ENCODE results near the gene GRIFIN. TPM values are rescaled to one million over a fixed set of nuclear protein-coding genes. Genes with fewer than 3 reads are reported as not detected.

The GRIFIN gene
- total and polyA plus RNA-seq, 12 donors = not detected

DNA sequence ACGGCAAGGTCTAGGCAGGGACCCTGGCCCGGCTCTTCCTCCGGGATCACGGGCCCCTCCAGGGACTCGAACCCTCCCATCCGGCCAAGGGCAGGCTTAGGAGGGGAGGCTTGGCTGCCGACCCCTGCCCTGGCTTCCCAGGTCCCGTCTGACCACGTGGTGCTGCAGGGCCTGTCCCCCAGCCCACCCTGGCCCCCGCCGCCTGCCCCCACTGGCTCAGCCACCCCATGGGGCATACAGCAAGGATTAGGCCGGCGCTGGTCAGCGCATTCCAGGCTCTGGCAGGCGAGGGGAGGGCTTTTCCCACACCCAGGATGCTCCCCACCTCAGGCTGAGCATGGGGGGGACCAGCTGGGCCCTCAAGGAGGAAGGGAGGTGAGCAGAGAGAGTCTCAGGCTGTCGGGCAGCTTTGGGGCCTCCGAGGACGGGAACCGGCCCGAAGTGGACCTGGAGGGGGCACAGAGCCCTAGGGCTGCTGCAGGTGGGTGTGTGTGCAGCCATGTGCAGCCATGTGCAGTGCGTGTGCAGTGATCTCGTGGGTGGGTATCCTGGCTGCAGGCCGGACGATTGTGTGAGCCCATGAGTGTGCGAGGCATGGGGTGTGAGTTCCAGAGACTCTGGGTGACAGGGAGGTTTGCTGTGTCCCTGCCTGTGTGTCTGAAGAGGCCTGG, 713 bp upstream of the GRIFIN start:
- 74 to 79% methylated on average over 25 of the region's 25 CpGs for WGBS, 2 donors
- intact Hi-C loops (cut with DNase I) = loop anchor here in 9 of 10 donors (5.0 to 10.0 kb wide), 9 partner anchors 40 to 892 kb away; partner anchors contain the start of genes BRAT1 (in 5 of the 9), IQCE (in 5 of the 9), AMZ1 (in 2 of the 9) and LFNG (in 1 of the 9)
- ATAC-seq (no peak), DNase-seq (no peak)
- peaks cover 14 to 39% (median 29%) of the 10 kb centered on the region in 9 donors for H3K4me1 ChIP-seq
- no peaks in the 10 kb centered on the region for H3K9me3 ChIP-seq
- H3K36me3 ChIP-seq = no peaks in the 10 kb centered on the region
- no peak overlapping the region for H3K27ac ChIP-seq
- H3K4me3 ChIP-seq = no peak overlapping the region
- TF ChIP-seq, protein P1, sequence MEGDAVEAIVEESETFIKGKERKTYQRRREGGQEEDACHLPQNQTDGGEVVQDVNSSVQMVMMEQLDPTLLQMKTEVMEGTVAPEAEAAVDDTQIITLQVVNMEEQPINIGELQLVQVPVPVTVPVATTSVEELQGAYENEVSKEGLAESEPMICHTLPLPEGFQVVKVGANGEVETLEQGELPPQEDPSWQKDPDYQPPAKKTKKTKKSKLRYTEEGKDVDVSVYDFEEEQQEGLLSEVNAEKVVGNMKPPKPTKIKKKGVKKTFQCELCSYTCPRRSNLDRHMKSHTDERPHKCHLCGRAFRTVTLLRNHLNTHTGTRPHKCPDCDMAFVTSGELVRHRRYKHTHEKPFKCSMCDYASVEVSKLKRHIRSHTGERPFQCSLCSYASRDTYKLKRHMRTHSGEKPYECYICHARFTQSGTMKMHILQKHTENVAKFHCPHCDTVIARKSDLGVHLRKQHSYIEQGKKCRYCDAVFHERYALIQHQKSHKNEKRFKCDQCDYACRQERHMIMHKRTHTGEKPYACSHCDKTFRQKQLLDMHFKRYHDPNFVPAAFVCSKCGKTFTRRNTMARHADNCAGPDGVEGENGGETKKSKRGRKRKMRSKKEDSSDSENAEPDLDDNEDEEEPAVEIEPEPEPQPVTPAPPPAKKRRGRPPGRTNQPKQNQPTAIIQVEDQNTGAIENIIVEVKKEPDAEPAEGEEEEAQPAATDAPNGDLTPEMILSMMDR (IDR thresholded peaks at IDR 0.05) = no peak
- H3K27me3 ChIP-seq = peaks cover 0 to 21% (median 8%) of the 10 kb centered on the region in 7 donors

DNA sequence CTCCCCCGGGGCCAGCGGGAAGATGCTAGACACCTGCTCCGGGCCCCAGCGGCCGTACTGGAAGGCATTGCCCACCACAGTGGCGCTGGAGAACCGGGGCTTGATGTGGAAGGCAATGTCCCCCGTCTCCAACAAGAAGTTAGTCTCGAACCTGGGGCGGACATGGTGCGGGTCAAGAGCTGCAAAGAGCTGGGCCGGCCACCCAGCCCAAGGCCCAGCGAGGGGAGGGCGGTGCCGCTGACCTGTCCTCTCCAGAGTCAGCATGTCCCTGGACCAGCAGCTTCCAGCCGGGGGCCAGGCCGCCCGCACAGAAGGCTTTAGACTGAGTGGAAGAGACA, 551 bp downstream of the GRIFIN start:
- ATAC-seq = no peak
- intact Hi-C loops (cut with DNase I) = loop anchor here in 9 of 10 donors (5.0 to 10.0 kb wide), 9 partner anchors 42 to 891 kb away; partner anchors contain the start of genes BRAT1 (in 5 of the 9), IQCE (in 5 of the 9), AMZ1 (in 2 of the 9) and LFNG (in 1 of the 9)

DNA sequence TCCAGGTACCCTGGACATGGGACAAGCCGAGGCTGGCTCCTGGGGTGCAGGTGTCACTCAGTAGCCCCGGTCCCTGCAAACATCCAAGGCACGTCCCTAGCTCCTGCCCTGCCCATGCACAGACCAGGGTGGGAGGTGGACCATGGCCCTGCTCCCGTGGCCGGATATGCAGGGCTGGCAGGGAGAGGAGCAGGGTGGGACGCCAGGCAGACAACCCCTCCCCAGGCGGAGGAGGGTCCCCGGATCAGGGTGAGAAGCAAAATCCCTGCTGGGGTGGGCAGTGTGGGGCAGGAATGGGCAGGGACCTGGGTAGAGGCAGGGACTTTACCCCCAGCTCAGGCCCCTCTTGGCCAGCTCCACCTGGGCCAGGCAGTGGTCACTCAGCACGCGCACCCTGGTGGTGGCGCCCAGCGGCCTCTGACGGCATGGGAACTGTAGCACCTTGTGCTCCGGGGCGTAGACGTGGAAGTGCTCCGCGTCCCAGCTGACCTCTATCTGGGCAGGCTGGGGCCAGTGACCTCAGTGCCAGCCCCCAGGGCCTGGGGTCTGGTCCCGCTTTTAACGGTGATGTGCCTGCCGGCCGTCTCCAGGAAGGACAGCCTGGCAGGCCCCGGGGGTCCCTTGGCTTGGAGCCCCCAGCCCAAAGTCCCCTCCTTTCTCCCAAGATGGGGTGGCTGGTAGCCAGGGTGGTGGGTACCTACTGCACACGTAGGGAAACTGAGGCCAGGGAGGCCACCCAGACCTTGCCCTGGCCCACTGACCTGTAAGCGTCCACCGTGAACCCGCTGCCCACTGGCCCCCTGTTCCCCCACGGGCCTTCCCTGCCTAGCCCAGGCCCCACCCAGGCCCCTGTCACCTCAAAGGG, 1.2 kb downstream of the GRIFIN start:
- intact Hi-C loops (cut with DNase I) = loop anchor here in 9 of 10 donors (5.0 to 10.0 kb wide), 9 partner anchors 42 to 890 kb away; partner anchors contain the start of genes BRAT1 (in 5 of the 9), IQCE (in 5 of the 9), AMZ1 (in 2 of the 9) and LFNG (in 1 of the 9)
- Histone ChIP-seq H3K36me3 (no peaks in the 10 kb centered on the region), H3K9me3 (no peaks in the 10 kb centered on the region), H3K4me1 (peaks cover 19 to 50% (median 33%) of the 10 kb centered on the region in 9 donors), H3K27me3 (peaks cover 0 to 24% (median 7%) of the 10 kb centered on the region in 7 donors), H3K27ac (no peak overlapping the region), H3K4me3 (no peak overlapping the region)
- WGBS, 2 donors = 89 to 90% methylated on average over 28 of the region's 28 CpGs
- no peak for ATAC-seq
- TF ChIP-seq, protein P1 (IDR thresholded peaks at IDR 0.05) = no peak
- DNase-seq = no peak

More for the DNA sequence above, 551 bp downstream of the GRIFIN start:
- no peak for DNase-seq
- Histone ChIP-seq H3K4me3 (no peak overlapping the region), H3K27me3 (peaks cover 0 to 19% (median 8%) of the 10 kb centered on the region in 7 donors), H3K36me3 (no peaks in the 10 kb centered on the region), H3K27ac (no peak overlapping the region), H3K4me1 (peaks cover 19 to 52% (median 36%) of the 10 kb centered on the region in 9 donors), H3K9me3 (no peaks in the 10 kb centered on the region)
- TF ChIP-seq, protein P1 (IDR thresholded peaks at IDR 0.05) = no peak
- WGBS, 2 donors = 95% methylated on average over 18 of the region's 18 CpGs

DNA sequence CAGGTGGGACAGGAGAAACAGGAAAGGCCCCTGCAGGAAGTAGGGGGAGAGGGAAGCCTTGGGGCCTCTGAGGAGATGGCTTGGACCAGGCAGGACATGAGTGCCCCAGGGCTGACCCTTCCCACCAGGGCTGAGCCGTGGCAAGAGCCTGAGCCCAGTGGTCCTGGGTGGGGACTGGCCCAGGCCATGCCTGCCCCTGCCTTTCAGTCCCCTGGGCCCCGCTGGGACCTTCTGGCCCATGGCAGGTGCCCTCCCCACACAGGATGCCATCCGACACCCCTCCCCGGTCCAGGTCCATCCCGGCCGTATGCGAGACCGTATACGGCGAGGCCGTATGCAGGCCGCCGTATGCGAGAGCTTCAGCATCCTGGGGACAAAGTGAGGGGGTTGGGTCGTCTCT, 2.0 kb downstream of the GRIFIN start:
- ATAC-seq (no peak), DNase-seq (no peak)
- Histone ChIP-seq H3K27me3 (peaks cover 0 to 29% (median 5%) of the 10 kb centered on the region in 7 donors), H3K27ac (no peak overlapping the region), H3K4me1 (peaks cover 19 to 46% (median 33%) of the 10 kb centered on the region in 9 donors), H3K4me3 (no peak overlapping the region), H3K36me3 (no peaks in the 10 kb centered on the region), H3K9me3 (no peaks in the 10 kb centered on the region)
- TF ChIP-seq, protein P1 (IDR thresholded peaks at IDR 0.05) = no peak
- intact Hi-C loops (cut with DNase I) = loop anchor here in 7 of 10 donors (5.0 to 10.0 kb wide), 6 partner anchors 48 to 889 kb away; partner anchors contain the start of genes BRAT1 (in 4 of the 7), IQCE (in 4 of the 7) and AMZ1 (in 2 of the 7)
- WGBS, 2 donors = 76 to 84% methylated on average over 15 of the region's 15 CpGs

Measured in heart right ventricle (tissue), 16 donors.